ENCODE data around the gene GMPR2.
"Not testable (repeated sequence)": the region's sequence is repeated elsewhere in the genome, so short reads cannot be mapped to it uniquely, and the experiment has no call there.

GMPR2 gene

GRCh38 chr14:24197056-24197450 is 35.7 kb upstream of the GMPR2 start:
- Histone ChIP-seq H3K79me2 (ENCODE audit: insufficient read depth, low read length) (peaks cover 18% of the 10 kb centered on the region; the same call in 1 of the 2 replicates), H3K4me3 (ENCODE audit: insufficient read depth, low read length, poor library complexity, severe bottlenecking) (peak overlapping the region; percentile 41)
- TF ChIP-seq EZH2phosphoT487 (conservative IDR thresholded peaks at IDR 0.05; ENCODE audit: low read length) = no peak
- TF ChIP-seq CTCF (IDR thresholded peaks at IDR 0.05; ENCODE audit: insufficient read depth, low read length, poor library complexity, severe bottlenecking) = no peak

GRCh38 chr14:24198814-24199524 is 33.8 kb upstream of the GMPR2 start:
- Histone ChIP-seq H3K4me3 (ENCODE audit: insufficient read depth, low read length, poor library complexity, severe bottlenecking) (no peak overlapping the region), H3K9ac (ENCODE audit: low read length) (no peak overlapping the region)

More at GRCh38 chr14:24197056-24197450, 35.7 kb upstream of the GMPR2 start:
- Histone ChIP-seq H3K36me3 (ENCODE audit: low read length) (peaks cover 3% of the 10 kb centered on the region; the same call in 1 of the 2 replicates), H3K9me3 (ENCODE audit: insufficient read depth, low read length) (no peaks in the 10 kb centered on the region), H2AFZ (ENCODE audit: low read depth, low read length, severe bottlenecking) (no peak overlapping the region), H3K4me2 (ENCODE audit: low read depth, low read length, poor library complexity, severe bottlenecking) (peak overlapping the region; percentile 74), H3F3A (ENCODE audit: insufficient read depth) (peaks cover 24% of the 10 kb centered on the region), H3K27ac (ENCODE audit: low read depth, low read length) (peak overlapping the region; percentile 83), H3K9ac (ENCODE audit: low read length) (peak overlapping the region; percentile 63), H3K27me3 (ENCODE audit: low read length) (no peaks in the 10 kb centered on the region), H3K9me2 (replicated peaks; ENCODE audit: insufficient read depth, low read length) (no peaks in the 10 kb centered on the region), H4K20me1 (ENCODE audit: low read depth, low read length) (no peaks in the 10 kb centered on the region)

GRCh38 chr14:24202538-24202937 is 30.2 kb upstream of the GMPR2 start:
- H3K79me2 ChIP-seq (ENCODE audit: insufficient read depth, low read length); H3K4me3 ChIP-seq (ENCODE audit: insufficient read depth, low read length, poor library complexity, severe bottlenecking); H2AFZ ChIP-seq (ENCODE audit: low read depth, low read length, severe bottlenecking); H4K20me1 ChIP-seq (ENCODE audit: low read depth, low read length); H3K27me3 ChIP-seq (ENCODE audit: low read length); H3F3A ChIP-seq (ENCODE audit: insufficient read depth); H3K27ac ChIP-seq (ENCODE audit: low read depth, low read length); H3K4me2 ChIP-seq (ENCODE audit: low read depth, low read length, poor library complexity, severe bottlenecking); H3K36me3 ChIP-seq (ENCODE audit: low read length); H3K9me3 ChIP-seq (ENCODE audit: insufficient read depth, low read length); H3K9me2 ChIP-seq (replicated peaks; ENCODE audit: insufficient read depth, low read length); H3K9ac ChIP-seq (ENCODE audit: low read length): not testable (repeated sequence)

More at GRCh38 chr14:24198814-24199524, 33.8 kb upstream of the GMPR2 start:
- no peaks in the 10 kb centered on the region for H3K27me3 ChIP-seq (ENCODE audit: low read length)
- no peaks in the 10 kb centered on the region for H3K9me3 ChIP-seq (ENCODE audit: insufficient read depth, low read length)
- peaks cover 24% of the 10 kb centered on the region for H3F3A ChIP-seq (ENCODE audit: insufficient read depth)
- no peak overlapping the region for H2AFZ ChIP-seq (ENCODE audit: low read depth, low read length, severe bottlenecking)
- no peaks in the 10 kb centered on the region for H4K20me1 ChIP-seq (ENCODE audit: low read depth, low read length)
- no peaks in the 10 kb centered on the region for H3K9me2 ChIP-seq (replicated peaks; ENCODE audit: insufficient read depth, low read length)
- no peak for TF ChIP-seq CTCF (IDR thresholded peaks at IDR 0.05; ENCODE audit: insufficient read depth, low read length, poor library complexity, severe bottlenecking)
- no peak for TF ChIP-seq EZH2phosphoT487 (conservative IDR thresholded peaks at IDR 0.05; ENCODE audit: low read length)
- H3K79me2 ChIP-seq (ENCODE audit: insufficient read depth, low read length) = peaks cover 17% of the 10 kb centered on the region; the same call in 1 of the 2 replicates
- H3K36me3 ChIP-seq (ENCODE audit: low read length) = peaks cover 3% of the 10 kb centered on the region; the same call in 1 of the 2 replicates
- no peak overlapping the region for H3K27ac ChIP-seq (ENCODE audit: low read depth, low read length)
- H3K4me2 ChIP-seq (ENCODE audit: low read depth, low read length, poor library complexity, severe bottlenecking) = peak overlapping the region; percentile 6

GRCh38 chr14:24203249-24203886 is 29.4 kb upstream of the GMPR2 start:
- H3K4me2 ChIP-seq (ENCODE audit: low read depth, low read length, poor library complexity, severe bottlenecking); H3K27me3 ChIP-seq (ENCODE audit: low read length); H3K79me2 ChIP-seq (ENCODE audit: insufficient read depth, low read length); H3F3A ChIP-seq (ENCODE audit: insufficient read depth); H3K9me3 ChIP-seq (ENCODE audit: insufficient read depth, low read length); H3K27ac ChIP-seq (ENCODE audit: low read depth, low read length); H3K9ac ChIP-seq (ENCODE audit: low read length); H3K4me3 ChIP-seq (ENCODE audit: insufficient read depth, low read length, poor library complexity, severe bottlenecking); H3K36me3 ChIP-seq (ENCODE audit: low read length); H2AFZ ChIP-seq (ENCODE audit: low read depth, low read length, severe bottlenecking); H3K9me2 ChIP-seq (replicated peaks; ENCODE audit: insufficient read depth, low read length); H4K20me1 ChIP-seq (ENCODE audit: low read depth, low read length): not testable (repeated sequence)
